GM18909 (cell line): ENCODE data around the gene ANKS6.

Experiments used
- ATAC-seq: cut with Tn5 transposase; IDR thresholded peaks from one replicate; pipeline ENCODE4 v1.9.1; 2021; ENCODE audit warnings: mild to moderate bottlenecking; ENCODE audit not compliant: unreplicated experiment, poor library complexity

The ANKS6 gene

GRCh38 chr9:98796364-98797101 lies at the start of gene ANKS6:
Gene ANKS6 (minus strand): TSS chr9:98796555. CDS start chr9:98796491, 64 bp downstream.
- peak; percentile 85 for ATAC-seq

- no peak for ATAC-seq
These were observed 49.7 kb upstream of the ANKS6 start for GRCh38 chr9:98846081-98846480.

- no peak for ATAC-seq
These were observed 46.2 kb upstream of the ANKS6 start for GRCh38 chr9:98842510-98842909.

- no peak for ATAC-seq
These were observed 43.4 kb upstream of the ANKS6 start for GRCh38 chr9:98839724-98840123.

GRCh38 chr9:98838868-98839565 lies 42.7 kb upstream of the ANKS6 start:
- no peak for ATAC-seq

- no peak for ATAC-seq
These were observed 42.0 kb upstream of the ANKS6 start for GRCh38 chr9:98838155-98838867.

GRCh38 chr9:98837516-98837915 lies 41.2 kb upstream of the ANKS6 start:
- no peak for ATAC-seq

- no peak for ATAC-seq
These were observed 39.9 kb upstream of the ANKS6 start for GRCh38 chr9:98836206-98836605.

- ATAC-seq, result no peak
These were observed 38.0 kb upstream of the ANKS6 start for GRCh38 chr9:98834386-98834785.

- ATAC-seq, result no peak
These were observed 37.0 kb upstream of the ANKS6 start for GRCh38 chr9:98833090-98833956.

- no peak for ATAC-seq
These were observed 36.4 kb upstream of the ANKS6 start for GRCh38 chr9:98832768-98833089.

GRCh38 chr9:98831696-98832095 lies 35.3 kb upstream of the ANKS6 start:
- ATAC-seq, result no peak

- no peak for ATAC-seq
These were observed 34.2 kb upstream of the ANKS6 start for GRCh38 chr9:98830554-98830953.

GRCh38 chr9:98829766-98830165 lies 33.4 kb upstream of the ANKS6 start:
- ATAC-seq, result no peak

GRCh38 chr9:98826716-98827115 lies 30.4 kb upstream of the ANKS6 start:
- no peak for ATAC-seq

- no peak for ATAC-seq
These were observed 29.1 kb upstream of the ANKS6 start for GRCh38 chr9:98825414-98825813.

- ATAC-seq, result no peak
These were observed 27.4 kb upstream of the ANKS6 start for GRCh38 chr9:98823666-98824334.

- ATAC-seq, result no peak
These were observed 26.3 kb upstream of the ANKS6 start for GRCh38 chr9:98822661-98823060.

GRCh38 chr9:98821831-98822230 lies 25.5 kb upstream of the ANKS6 start:
- ATAC-seq, result no peak

GRCh38 chr9:98819231-98819630 lies 22.9 kb upstream of the ANKS6 start:
- ATAC-seq, result no peak
